EH (cell line): Measurements from ENCODE around the gene ZHX3.
A peak's percentile ranks its signal among the peaks of the same experiment; 100 is the strongest.

Experiments used
- DNase-seq: peaks from one replicate; pipeline ENCODE4 v3.0.0-alpha.2; 2015; ENCODE audit warnings: low read depth

Gene ZHX3

DNA sequence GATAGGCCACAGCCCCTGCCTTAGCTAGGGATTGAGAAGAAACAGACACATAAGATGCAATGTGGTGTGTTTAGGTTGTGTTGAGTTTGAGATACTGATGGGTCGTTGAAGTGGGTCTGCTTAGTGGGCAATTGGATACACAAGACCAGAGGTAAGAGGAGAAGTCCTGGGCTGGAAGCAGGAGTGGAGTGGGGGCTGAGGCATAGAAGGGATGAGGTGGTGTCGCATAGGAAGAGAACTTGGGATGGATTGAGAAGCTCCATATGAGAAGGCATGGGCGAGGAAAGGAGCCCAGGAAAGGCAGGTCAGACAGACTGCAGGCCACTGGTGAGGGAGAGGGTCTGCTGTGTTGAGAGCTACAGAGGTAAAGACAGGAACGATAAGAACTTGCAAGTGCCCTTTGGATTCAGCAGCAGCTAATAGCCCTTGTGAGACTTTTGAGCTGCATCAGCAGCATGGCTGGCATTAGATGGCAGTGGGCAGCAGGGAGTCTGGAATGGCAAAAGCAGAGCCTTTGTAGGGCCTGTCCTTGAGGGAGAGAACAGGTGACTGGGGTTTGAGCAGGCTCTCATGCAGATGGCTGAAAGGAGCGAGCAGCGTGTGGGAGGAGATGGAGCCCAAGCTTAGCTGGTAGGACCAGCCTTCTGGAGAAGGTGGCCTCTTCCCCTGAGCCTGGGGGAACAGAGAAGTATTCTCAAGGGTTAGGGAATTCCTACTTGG is 147.0 kb downstream of the ZHX3 start:
- no peak for DNase-seq

DNA sequence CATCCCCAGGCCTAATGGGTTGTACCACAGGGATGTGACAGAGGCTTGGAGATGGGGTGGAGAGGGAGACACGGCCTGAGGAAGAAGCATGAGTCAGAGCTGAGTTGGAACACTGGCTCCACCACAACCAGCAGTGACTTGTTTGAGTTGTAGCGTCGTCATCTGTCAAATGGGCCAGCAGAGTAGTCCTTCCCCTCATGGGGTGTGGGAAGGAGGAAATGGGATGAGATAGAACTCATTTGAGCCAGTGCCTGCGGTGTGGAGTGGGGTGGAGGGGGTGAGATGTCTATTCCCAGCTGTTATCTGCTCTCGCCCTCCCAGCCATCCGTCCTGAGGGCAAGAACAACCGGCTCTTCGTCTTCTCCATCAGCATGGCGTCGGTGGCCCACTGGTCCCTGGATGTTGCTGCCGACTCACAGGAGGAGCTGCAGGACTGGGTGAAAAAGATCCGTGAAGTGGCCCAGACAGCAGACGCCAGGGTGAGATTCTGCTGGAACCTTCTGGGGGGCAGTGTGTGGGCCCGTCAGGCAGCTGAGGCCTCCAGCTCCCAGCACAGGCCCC is 147.7 kb downstream of the ZHX3 start:
- peak; percentile 76 for DNase-seq

DNA sequence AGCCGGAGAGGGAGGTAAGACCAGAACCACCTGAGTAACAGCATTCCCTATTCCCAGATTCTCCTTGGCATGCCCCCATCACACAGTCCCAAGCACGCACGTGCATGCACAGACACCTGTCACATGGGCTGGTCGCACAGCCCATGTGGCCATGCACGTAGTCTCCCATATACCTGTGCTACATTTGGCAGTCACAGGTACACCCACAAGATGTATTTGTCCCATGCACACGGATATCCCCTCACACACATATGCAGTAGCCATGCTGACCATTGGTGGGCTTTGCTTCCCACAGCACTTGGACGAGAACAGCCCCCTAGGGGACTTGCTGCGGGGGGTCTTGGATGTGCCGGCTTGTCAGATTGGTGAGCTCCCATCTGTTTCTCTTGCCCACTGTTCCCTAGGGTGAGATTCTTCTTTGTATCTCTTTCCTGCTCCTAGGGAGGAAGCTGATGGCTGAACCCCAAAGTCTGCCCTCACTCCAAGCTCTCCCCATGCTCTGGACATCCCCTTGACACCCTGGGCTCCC is 148.3 kb downstream of the ZHX3 start:
- no peak for DNase-seq

DNA sequence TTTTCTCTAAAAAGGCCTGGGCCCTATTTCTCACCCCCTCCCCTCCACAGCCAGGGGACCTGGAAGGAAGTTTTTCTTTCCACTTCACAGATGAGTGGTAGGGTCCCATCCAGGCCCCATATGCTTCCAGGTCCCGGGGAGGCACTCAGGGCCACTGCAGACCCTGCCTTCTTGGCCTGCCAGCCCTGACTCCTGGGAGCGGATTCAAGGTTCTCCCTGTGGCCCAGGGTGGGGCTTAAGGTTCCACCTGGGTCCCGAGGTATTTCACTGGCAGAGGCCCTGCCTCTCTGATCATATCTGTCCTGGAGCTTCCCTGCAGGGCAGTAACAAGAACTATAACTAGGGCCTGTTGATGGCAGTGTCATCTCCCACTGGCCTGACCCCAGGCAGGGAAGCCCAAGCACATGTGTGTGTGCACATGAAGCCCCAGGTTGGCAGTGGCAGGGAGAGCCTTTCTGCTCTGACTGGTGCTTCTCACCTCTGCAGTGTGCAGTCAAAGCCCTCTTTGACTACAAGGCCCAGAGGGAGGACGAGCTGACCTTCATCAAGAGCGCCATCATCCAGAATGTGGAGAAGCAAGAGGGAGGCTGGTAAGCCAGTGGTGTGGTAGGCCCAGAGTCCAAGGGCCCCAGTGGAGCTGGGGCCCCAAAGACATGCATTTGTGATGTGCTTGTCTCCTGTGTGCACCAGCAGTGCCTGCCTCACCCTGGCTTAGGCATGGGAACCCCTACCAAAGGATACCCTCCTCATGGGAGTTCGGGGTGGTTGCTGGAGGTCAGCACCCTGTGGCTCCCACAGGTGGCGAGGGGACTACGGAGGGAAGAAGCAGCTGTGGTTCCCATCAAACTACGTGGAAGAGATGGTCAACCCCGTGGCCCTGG is 149.0 kb downstream of the ZHX3 start:
- DNase-seq = no peak

DNA sequence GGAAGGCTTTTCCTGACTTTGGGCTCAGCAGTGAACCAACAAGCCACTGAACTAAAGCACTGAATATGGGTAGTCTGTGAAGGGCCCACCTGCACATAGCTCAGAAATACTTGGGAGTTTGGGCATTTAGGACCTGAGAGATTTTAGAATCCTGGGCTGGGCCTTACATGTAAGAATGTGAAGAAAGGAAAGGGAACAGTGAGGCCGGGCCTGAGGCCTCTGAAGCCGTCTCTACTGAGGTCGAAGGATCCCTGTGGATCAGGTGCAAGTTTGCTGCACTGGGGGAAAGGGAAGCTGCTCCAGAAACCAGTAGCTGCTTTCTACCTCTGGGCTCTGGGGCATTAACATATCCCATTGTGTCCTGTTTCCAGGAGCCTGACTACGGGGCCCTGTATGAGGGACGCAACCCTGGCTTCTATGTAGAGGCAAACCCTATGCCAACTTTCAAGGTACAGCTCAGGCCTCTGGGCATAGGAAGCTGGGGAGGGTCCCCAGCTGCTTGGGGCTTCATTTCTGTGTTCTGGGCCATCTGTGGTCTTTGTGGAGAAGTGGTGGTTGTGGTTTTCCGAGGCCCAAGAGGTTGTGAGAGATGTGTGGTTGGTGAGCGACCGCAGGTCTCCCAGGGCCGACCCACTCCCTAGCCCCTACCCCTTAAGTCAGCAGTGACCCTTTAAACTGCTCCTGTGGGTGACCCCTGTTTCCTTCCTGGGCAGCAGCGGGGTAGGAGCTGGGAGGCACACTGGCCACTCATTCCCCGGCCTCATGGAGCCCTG is 149.9 kb downstream of the ZHX3 start:
- no peak for DNase-seq

DNA sequence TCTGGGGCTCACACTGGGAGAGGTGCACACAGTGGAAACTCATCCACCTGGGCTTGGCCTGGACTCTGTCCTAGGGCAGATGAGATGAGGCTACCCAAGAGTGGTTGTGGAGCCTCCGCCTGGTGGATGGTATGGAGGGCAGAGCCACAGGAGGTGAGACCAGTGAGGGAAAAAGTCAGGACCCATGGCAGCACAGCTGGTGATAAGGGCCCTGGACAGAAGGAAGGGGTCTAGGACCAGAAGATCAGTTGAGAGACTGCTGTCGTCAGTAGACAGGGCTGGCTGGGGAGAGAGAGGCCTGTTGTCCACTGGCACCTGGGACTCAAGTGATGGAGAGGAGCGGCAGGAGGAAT is 150.4 kb downstream of the ZHX3 start:
- DNase-seq = no peak

DNA sequence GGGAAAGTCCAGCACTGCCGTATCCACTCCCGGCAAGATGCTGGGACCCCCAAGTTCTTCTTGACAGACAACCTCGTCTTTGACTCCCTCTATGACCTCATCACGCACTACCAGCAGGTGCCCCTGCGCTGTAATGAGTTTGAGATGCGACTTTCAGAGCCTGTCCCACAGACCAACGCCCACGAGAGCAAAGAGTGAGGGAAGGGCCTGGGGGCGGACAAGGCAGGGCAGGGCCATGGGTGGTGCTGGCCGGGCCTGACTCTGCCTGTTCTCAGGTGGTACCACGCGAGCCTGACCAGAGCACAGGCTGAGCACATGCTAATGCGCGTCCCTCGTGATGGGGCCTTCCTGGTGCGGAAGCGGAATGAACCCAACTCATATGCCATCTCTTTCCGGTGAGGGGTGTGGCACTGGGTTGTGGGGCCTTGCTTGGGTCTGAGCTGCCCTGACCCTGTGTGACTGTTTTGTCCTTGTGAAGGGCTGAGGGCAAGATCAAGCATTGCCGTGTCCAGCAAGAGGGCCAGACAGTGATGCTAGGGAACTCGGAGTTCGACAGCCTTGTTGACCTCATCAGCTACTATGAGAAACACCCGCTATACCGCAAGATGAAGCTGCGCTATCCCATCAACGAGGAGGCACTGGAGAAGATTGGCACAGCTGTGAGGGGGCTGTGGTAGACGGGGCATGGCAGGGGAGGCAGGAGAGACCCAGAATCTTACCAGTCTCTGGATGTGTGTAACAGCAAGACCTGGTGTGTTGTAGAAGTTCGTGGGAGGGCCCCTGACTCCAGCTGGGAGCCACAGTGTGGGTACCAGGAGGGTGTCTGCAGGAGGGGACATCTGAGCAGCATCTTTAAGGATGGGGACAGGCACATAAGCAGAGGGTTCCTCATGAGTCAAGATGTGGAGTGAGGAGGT is 151.1 kb downstream of the ZHX3 start:
- DNase-seq = no peak

DNA sequence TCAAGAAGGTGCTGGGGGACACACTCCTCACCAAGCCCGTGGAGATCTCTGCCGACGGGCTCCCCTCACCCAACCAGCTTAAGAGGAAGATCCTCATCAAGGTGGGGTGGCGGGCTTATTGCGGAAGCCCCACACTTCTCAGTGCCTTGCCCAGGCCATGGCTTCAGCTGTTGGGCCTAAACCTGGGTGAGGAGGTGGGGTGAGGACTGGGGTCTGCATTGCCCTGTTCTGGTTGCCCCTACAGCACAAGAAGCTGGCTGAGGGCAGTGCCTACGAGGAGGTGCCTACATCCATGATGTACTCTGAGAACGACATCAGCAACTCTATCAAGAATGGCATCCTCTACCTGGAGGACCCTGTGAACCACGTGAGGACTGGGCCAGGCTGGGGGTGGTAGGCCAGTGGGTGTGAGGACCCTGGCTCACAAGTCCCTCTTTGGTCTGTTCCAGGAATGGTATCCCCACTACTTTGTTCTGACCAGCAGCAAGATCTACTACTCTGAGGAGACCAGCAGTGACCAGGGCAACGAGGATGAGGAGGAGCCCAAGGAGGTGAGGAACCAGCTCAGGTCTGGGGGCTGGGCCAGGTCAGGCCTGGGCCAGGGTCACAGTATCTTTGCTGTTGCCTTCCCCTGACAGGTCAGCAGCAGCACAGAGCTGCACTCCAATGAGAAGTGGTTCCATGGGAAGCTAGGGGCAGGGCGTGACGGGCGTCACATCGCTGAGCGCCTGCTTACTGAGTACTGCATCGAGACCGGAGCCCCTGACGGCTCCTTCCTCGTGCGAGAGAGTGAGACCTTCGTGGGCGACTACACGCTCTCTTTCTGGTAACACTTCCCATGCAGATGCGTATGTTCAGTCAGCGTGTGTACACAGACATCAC is 152.3 kb downstream of the ZHX3 start:
- DNase-seq = no peak

DNA sequence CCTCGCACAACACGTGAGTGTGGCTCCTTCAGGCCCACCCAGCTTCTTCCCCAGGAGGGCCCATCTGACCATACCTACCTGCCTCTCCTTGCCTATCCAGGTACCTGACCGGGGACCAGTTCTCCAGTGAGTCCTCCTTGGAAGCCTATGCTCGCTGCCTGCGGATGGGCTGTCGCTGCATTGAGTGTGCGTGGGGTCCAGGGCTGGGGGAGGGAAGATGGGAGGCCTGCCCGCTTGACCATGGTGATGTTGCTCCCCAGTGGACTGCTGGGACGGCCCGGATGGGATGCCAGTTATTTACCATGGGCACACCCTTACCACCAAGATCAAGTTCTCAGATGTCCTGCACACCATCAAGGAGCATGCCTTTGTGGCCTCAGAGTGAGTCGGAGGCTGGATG is 153.7 kb downstream of the ZHX3 start:
- DNase-seq = no peak

DNA sequence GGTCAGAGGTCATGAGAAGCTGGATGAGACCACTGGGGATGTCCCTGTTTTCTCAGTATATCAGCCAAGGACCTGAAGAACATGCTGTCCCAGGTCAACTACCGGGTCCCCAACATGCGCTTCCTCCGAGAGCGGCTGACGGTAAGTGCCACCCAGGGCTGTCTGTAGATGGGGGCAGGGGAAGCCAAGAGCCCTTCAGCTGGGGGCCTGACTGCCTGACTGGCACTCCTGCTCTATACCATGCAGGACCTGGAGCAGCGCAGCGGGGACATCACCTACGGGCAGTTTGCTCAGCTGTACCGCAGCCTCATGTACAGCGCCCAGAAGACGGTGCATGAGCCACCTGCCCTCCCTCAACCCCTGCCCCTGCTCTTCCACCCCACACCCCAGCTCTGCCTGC is 155.1 kb downstream of the ZHX3 start:
- no peak for DNase-seq

DNA sequence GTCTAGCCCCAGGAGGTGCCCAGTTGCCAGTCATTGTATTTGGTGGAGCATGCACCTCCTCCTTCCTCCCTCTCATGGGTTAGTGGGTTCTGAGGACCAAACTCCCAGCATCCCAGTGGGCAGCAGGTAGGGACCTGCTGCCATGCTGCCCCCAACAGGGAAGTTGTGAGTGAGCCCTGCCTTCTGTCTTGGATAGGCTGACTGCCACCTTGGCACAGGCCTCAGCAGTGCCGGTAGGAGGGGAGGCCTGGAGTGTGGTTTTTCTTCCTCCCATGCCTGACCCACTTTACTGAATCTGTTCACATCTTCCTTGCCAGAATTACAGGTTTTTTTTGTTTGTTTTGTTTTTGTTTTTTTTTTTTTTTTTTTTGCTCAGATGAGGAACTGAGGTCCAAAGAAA is 155.6 kb downstream of the ZHX3 start:
- no peak for DNase-seq

DNA sequence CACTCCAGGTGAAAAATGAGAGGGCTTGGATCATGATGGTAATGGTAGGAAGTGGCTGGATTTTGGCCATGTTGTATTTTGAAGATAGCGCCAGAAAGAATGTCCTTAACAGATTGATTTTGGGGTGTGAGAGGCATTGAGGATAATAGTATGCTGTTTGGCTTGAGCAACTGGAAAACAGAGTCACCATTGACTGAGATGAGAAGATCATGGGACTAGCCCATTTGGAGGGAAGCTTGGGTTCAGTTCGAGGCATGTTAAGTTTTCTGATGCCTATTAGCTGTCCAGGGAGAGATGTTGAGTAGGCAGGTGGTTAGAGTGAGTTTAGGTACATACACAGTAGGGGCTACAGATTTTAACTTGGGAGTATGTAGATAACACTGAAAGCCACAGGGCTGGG is 156.8 kb downstream of the ZHX3 start:
- DNase-seq = no peak

DNA sequence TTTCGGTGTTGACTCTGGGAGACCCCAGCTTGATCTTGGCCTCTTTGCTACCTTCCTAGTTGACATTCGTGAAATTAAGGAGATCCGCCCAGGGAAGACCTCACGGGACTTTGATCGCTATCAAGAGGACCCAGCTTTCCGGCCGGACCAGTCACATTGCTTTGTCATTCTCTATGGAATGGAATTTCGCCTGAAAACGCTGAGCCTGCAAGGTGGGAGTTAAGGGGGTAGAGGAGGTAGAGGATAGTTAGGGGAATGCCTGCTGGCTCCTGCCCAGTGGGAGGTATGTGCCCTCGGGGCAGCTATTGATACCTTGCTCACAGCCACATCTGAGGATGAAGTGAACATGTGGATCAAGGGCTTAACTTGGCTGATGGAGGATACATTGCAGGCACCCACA is 158.0 kb downstream of the ZHX3 start:
- no peak for DNase-seq

DNA sequence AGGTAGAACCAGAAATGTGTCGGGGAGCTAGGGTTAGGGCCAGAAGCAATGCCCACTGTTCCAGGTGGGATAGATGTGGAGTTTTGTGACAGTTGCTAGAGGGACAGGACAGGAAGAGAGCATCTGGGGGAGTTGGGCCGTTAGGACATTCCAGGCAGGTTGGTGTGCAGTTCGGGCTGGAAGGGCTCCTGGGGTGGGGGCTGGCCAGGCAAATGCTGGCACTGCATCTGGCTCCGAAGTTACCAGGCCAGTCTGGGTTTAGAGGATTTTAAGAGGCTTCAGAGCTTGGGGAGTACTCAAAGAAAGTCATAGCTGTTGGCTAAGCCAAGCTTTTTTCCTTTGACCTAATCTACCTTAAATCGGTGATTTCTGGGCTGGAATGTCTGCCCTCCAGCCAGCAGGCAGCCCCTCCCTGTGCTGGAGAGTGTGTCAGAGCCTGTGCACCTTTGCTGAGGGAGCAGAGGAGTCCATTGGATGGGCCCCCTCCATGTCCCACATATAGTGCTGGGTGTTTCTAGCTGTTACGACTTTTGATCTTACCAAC is 159.4 kb downstream of the ZHX3 start:
- DNase-seq = no peak

DNA sequence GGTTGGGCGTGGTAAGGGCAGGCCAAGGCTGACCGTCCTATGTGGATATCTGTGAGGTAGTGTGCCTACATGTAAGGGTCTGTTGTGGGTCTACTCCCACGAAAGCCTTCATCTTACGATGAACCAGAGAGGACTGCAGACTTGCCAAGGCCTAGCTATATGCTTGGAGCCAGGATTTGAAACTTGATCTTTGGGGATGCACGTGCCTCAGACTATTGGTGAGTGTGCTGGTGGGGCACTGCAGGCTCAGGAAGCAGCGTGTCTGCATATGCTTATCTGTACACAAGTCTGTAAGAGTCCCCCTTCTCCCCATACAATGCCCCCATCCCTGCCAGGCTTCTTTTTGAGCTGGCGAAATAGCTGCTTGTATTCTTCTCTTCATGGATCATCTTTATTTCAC is 162.3 kb downstream of the ZHX3 start:
- DNase-seq = no peak

DNA sequence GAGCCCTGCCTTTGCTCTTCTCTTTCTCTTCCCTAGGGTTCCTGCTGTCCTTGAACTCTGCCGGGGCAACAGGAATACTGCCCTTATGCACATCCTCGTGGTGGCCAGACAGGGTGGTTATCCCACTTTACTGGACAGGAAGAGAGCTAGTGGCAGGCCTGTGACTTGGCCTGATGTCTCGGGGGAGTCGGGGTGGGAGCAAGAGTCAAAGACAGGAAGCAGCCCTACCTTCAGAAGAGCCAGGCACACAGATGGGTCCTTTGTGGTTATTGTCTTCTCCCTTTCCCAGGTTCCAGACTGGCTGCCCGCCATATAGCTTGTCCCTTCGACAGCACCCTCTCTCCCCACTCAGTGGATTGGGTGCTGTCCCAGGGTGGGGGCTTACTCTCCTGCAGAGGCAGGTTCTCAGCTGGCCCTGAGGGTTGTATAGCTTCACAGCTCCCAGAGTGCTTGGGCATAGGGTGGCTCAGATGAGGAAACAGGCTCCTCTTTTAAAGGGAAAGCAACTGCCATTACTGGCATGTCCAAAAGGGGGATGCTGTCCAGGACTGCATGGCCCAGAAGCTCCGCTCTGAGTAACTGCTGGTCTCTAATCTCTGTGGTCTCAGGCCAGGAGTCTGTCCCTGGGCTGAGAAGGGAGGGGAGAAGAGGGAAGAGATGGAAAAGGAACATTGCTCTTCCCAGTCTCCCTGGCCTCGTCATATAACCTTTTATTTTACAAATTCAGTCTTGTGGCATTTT is 162.9 kb downstream of the ZHX3 start:
- DNase-seq = no peak

DNA sequence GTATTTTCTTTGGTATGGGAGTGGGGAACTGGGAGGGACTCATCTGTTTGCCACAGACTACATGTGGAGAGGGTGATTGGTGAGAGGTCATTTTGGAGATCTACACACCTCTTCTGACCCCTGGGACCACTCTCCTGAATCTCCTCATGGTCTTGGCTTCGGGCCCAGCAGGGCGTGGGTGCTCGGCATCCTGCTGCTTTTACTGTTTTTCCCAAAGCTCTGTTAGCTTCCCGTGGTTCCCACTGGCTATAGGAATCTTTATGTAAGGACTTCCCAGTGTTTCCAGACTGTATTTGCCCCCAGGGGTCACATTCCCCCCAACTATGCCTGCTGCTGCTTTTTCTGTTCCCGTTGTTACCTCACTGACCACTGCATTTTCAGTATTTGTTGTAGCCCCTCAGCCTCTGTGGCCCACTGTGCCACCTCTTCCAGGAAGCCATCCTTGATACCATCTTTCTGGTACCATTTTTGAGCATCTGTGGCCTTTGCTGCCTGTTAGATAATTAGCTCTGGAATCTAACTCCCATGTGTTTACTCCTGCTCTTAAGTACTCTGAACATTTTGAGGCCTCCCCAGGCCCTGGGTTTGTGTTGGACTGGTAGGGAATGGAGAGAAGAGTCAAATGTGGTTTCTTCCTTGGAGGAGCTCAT is 165.3 kb downstream of the ZHX3 start:
- DNase-seq = peak; percentile 20

DNA sequence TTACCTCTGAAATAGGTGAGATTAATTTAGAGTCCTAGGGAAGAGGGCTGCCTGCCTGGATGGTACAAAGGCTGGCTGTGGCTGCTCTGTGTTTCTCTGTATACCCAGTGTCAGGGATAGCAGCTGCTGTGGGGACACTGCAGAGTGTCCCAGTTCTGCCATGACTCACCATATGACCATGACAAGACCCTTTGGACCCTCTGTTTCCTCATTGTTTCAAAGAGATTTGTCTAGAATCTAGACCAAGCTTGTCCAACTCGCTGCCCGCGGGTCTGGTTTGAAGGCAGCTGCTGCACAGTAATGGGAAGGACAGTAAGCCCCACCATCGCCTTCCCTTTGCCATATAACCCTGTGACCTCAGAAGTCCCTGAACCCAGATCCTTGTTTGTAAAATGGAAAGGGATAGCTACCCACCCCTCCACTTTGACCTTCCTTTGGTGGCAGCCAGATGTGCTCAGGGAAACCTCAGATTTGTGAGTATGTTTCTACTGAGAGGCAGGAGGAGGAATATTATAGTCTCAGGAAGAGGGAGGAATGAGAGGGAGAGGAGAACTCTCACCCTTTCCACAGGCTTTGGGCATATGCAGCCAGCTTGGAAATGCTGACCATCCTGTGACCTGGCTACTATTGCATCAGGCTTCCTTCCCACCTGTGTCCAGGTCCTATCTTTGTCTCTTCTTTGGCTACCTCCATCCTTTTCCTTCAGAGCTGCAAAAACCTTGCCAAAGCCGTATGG is 166.2 kb downstream of the ZHX3 start:
- DNase-seq = no peak
